Fibroblast of mammary gland (primary cell): ENCODE data around the gene KLF15.

Experiments
- DNase-seq: peaks from one replicate; pipeline ENCODE4 v3.0.0-alpha.2; 2010; ENCODE audit warnings: low read depth
- H3K4me3 ChIP-seq: 2 replicates; pipeline ENCODE4 v1.5.1; 2011; ENCODE audit warnings: low read depth, mild to moderate bottlenecking, low read length, moderate library complexity; ENCODE audit not compliant: control insufficient read depth
- CTCF ChIP-seq: conservative IDR thresholded peaks from 2 replicates; pipeline ENCODE4 v1.5.1; 2011; ENCODE audit warnings: low read depth, low read length, inconsistent platforms; ENCODE audit not compliant: control insufficient read depth, insufficient read depth

The KLF15 gene

GRCh38 chr3:126310816-126311215 lies 46.4 kb downstream of the KLF15 start:
- H3K4me3 ChIP-seq: no peak overlapping the region
- DNase-seq: no peak
- TF ChIP-seq CTCF: no peak

GRCh38 chr3:126309861-126310655 lies 47.1 kb downstream of the KLF15 start:
- TF ChIP-seq CTCF: no peak
- no peak overlapping the region for H3K4me3 ChIP-seq
- no peak for DNase-seq

- TF ChIP-seq CTCF: no peak
- DNase-seq: no peak
- H3K4me3 ChIP-seq: no peak overlapping the region
Measured at GRCh38 chr3:126309165-126309564, 48.0 kb downstream of the KLF15 start.

GRCh38 chr3:126308394-126309125 lies 48.6 kb downstream of the KLF15 start:
- no peak for DNase-seq
- TF ChIP-seq CTCF: no peak
- no peak overlapping the region for H3K4me3 ChIP-seq

GRCh38 chr3:126307591-126308393 lies 49.4 kb downstream of the KLF15 start:
- TF ChIP-seq CTCF: no peak
- H3K4me3 ChIP-seq: no peak overlapping the region
- no peak for DNase-seq

- TF ChIP-seq CTCF: no peak
- no peak for DNase-seq
- H3K4me3 ChIP-seq: no peak overlapping the region
Measured at GRCh38 chr3:126306888-126307482, 50.2 kb downstream of the KLF15 start.
